ENCODE data around the gene KRT4. TPM values are rescaled to one million over a fixed set of nuclear protein-coding genes. Genes with fewer than 3 reads are reported as not detected.
"Not testable (repeated sequence)": the region's sequence is repeated elsewhere in the genome, so short reads cannot be mapped to it uniquely, and the experiment has no call there.

KRT4 gene

GRCh38 chr12:52763036-52763659 lies 50.8 kb downstream of the KRT4 start:
- no peaks in the 10 kb centered on the region for H3K9me3 ChIP-seq (replicated peaks; ENCODE audit: low read length)
- no peaks in the 10 kb centered on the region for H3K36me3 ChIP-seq (ENCODE audit: insufficient read depth, low read length)
- H3K4me3 ChIP-seq (ENCODE audit: low read length), result no peak overlapping the region
- H3K4me1 ChIP-seq (ENCODE audit: control insufficient read depth, insufficient read depth, low read length), result no peaks in the 10 kb centered on the region
- H3K4me2 ChIP-seq (ENCODE audit: low read length), result no peak overlapping the region
- peaks cover 47% of the 10 kb centered on the region for H3K27me3 ChIP-seq (ENCODE audit: control insufficient read depth, insufficient read depth, low read length)
- H3K9ac ChIP-seq (ENCODE audit: low read depth, low read length), result no peak overlapping the region

- H3K36me3 ChIP-seq (ENCODE audit: insufficient read depth, low read length), result no peaks in the 10 kb centered on the region
- H3K27me3 ChIP-seq (ENCODE audit: control insufficient read depth, insufficient read depth, low read length), result peaks cover 46% of the 10 kb centered on the region
- no peak overlapping the region for H3K4me3 ChIP-seq (ENCODE audit: low read length)
- no peak overlapping the region for H3K4me2 ChIP-seq (ENCODE audit: low read length)
- no peaks in the 10 kb centered on the region for H3K4me1 ChIP-seq (ENCODE audit: control insufficient read depth, insufficient read depth, low read length)
- no peaks in the 10 kb centered on the region for H3K9me3 ChIP-seq (replicated peaks; ENCODE audit: low read length)
- H3K9ac ChIP-seq (ENCODE audit: low read depth, low read length), result no peak overlapping the region
Observed at GRCh38 chr12:52761802-52762201, 52.1 kb downstream of the KRT4 start.

- H3K4me2 ChIP-seq (ENCODE audit: low read length); H3K36me3 ChIP-seq (ENCODE audit: insufficient read depth, low read length); H3K9ac ChIP-seq (ENCODE audit: low read depth, low read length); H3K4me1 ChIP-seq (ENCODE audit: control insufficient read depth, insufficient read depth, low read length); H3K4me3 ChIP-seq (ENCODE audit: low read length); H3K9me3 ChIP-seq (replicated peaks; ENCODE audit: low read length): not testable (repeated sequence)
- peaks cover 41% of the 10 kb centered on the region for H3K27me3 ChIP-seq (ENCODE audit: control insufficient read depth, insufficient read depth, low read length)
Observed at GRCh38 chr12:52761218-52761617, 52.7 kb downstream of the KRT4 start.

GRCh38 chr12:52760623-52761022 lies 53.3 kb downstream of the KRT4 start:
- no peak overlapping the region for H3K9ac ChIP-seq (ENCODE audit: low read depth, low read length)
- H3K4me1 ChIP-seq (ENCODE audit: control insufficient read depth, insufficient read depth, low read length), result no peaks in the 10 kb centered on the region
- H3K36me3 ChIP-seq (ENCODE audit: insufficient read depth, low read length), result no peaks in the 10 kb centered on the region
- H3K4me2 ChIP-seq (ENCODE audit: low read length), result no peak overlapping the region
- H3K27me3 ChIP-seq (ENCODE audit: control insufficient read depth, insufficient read depth, low read length), result peaks cover 35% of the 10 kb centered on the region
- no peak overlapping the region for H3K4me3 ChIP-seq (ENCODE audit: low read length)
- no peaks in the 10 kb centered on the region for H3K9me3 ChIP-seq (replicated peaks; ENCODE audit: low read length)

- H3K4me3 ChIP-seq (ENCODE audit: low read length), result no peak overlapping the region
- H3K4me2 ChIP-seq (ENCODE audit: low read length), result no peak overlapping the region
- H3K9me3 ChIP-seq (replicated peaks; ENCODE audit: low read length), result no peaks in the 10 kb centered on the region
- H3K27me3 ChIP-seq (ENCODE audit: control insufficient read depth, insufficient read depth, low read length), result peaks cover 40% of the 10 kb centered on the region
- no peaks in the 10 kb centered on the region for H3K4me1 ChIP-seq (ENCODE audit: control insufficient read depth, insufficient read depth, low read length)
- no peak overlapping the region for H3K9ac ChIP-seq (ENCODE audit: low read depth, low read length)
- H3K36me3 ChIP-seq (ENCODE audit: insufficient read depth, low read length), result no peaks in the 10 kb centered on the region
Observed at GRCh38 chr12:52759695-52760094, 54.2 kb downstream of the KRT4 start.

GRCh38 chr12:52759218-52759617 lies 54.7 kb downstream of the KRT4 start:
- Histone ChIP-seq H3K4me3 (ENCODE audit: low read length) (no peak overlapping the region), H3K9me3 (replicated peaks; ENCODE audit: low read length) (no peaks in the 10 kb centered on the region), H3K36me3 (ENCODE audit: insufficient read depth, low read length) (no peaks in the 10 kb centered on the region), H3K27me3 (ENCODE audit: control insufficient read depth, insufficient read depth, low read length) (peaks cover 40% of the 10 kb centered on the region), H3K4me2 (ENCODE audit: low read length) (no peak overlapping the region), H3K4me1 (ENCODE audit: control insufficient read depth, insufficient read depth, low read length) (no peaks in the 10 kb centered on the region), H3K9ac (ENCODE audit: low read depth, low read length) (no peak overlapping the region)

GRCh38 chr12:52757449-52758176 lies 56.3 kb downstream of the KRT4 start:
- no peaks in the 10 kb centered on the region for H3K36me3 ChIP-seq (ENCODE audit: insufficient read depth, low read length)
- no peaks in the 10 kb centered on the region for H3K9me3 ChIP-seq (replicated peaks; ENCODE audit: low read length)
- H3K4me2 ChIP-seq (ENCODE audit: low read length), result no peak overlapping the region
- H3K27me3 ChIP-seq (ENCODE audit: control insufficient read depth, insufficient read depth, low read length), result peaks cover 34% of the 10 kb centered on the region
- H3K4me3 ChIP-seq (ENCODE audit: low read length), result no peak overlapping the region
- no peak overlapping the region for H3K9ac ChIP-seq (ENCODE audit: low read depth, low read length)
- H3K4me1 ChIP-seq (ENCODE audit: control insufficient read depth, insufficient read depth, low read length), result no peaks in the 10 kb centered on the region

Small RNAs within 50 kb of the gene (small RNA-seq; reads per million reads assigned to genes)
- not detected for gene AC107016.2
